ENCODE data around the gene FTCDNL1.

GRCh38 chr2:199804831-199805230 is 46.2 kb downstream of the FTCDNL1 start:
- TF ChIP-seq CTCF (IDR thresholded peaks at IDR 0.05; ENCODE audit: low read length), result no peak
- no peak for TF ChIP-seq EZH2phosphoT487 (IDR thresholded peaks at IDR 0.05; ENCODE audit: low read length)
